ENCODE results near the gene ZFP1. TPM values are rescaled to one million over a fixed set of nuclear protein-coding genes. Genes with fewer than 3 reads are reported as not detected.

Gene ZFP1
- total RNA-seq, 1 donor = 16.2 TPM

GRCh38 chr16:75169899-75170405 lies 21.6 kb downstream of the ZFP1 start:
- H3K4me3 ChIP-seq (ENCODE audit: low read depth, low read length) = no peak overlapping the region
- DNase-seq (ENCODE audit: low read depth) = no peak
- TF ChIP-seq CTCF (IDR thresholded peaks at IDR 0.05; ENCODE audit: insufficient read depth, low read length) = no peak

GRCh38 chr16:75172578-75172977 lies 24.3 kb downstream of the ZFP1 start:
- no peak overlapping the region for H3K4me3 ChIP-seq (ENCODE audit: low read depth, low read length)
- DNase-seq (ENCODE audit: low read depth) = no peak
- TF ChIP-seq CTCF (IDR thresholded peaks at IDR 0.05; ENCODE audit: insufficient read depth, low read length) = no peak

- H3K4me3 ChIP-seq (ENCODE audit: low read depth, low read length) = no peak overlapping the region
- DNase-seq (ENCODE audit: low read depth) = no peak
- TF ChIP-seq CTCF (IDR thresholded peaks at IDR 0.05; ENCODE audit: insufficient read depth, low read length) = no peak
Observed at GRCh38 chr16:75175074-75175473, 26.8 kb downstream of the ZFP1 start.

- TF ChIP-seq CTCF (IDR thresholded peaks at IDR 0.05; ENCODE audit: insufficient read depth, low read length) = no peak
- DNase-seq (ENCODE audit: low read depth) = no peak
- no peak overlapping the region for H3K4me3 ChIP-seq (ENCODE audit: low read depth, low read length)
Observed at GRCh38 chr16:75176926-75177325, 28.6 kb downstream of the ZFP1 start.

GRCh38 chr16:75179208-75179607 lies 30.9 kb downstream of the ZFP1 start:
- H3K4me3 ChIP-seq (ENCODE audit: low read depth, low read length) = no peak overlapping the region
- DNase-seq (ENCODE audit: low read depth) = no peak
- no peak for TF ChIP-seq CTCF (IDR thresholded peaks at IDR 0.05; ENCODE audit: insufficient read depth, low read length)

- no peak for TF ChIP-seq CTCF (IDR thresholded peaks at IDR 0.05; ENCODE audit: insufficient read depth, low read length)
- DNase-seq (ENCODE audit: low read depth) = no peak
- no peak overlapping the region for H3K4me3 ChIP-seq (ENCODE audit: low read depth, low read length)
Observed at GRCh38 chr16:75181630-75182029, 33.3 kb downstream of the ZFP1 start.

GRCh38 chr16:75188832-75189477 lies 40.6 kb downstream of the ZFP1 start:
- DNase-seq (ENCODE audit: low read depth) = no peak
- no peak overlapping the region for H3K4me3 ChIP-seq (ENCODE audit: low read depth, low read length)
- TF ChIP-seq CTCF (IDR thresholded peaks at IDR 0.05; ENCODE audit: insufficient read depth, low read length) = no peak
